K562 (cell line): ENCODE results near the gene LTK. TPM values are rescaled to one million over a fixed set of nuclear protein-coding genes. Genes with fewer than 3 reads are reported as not detected.

Source experiments
- BRD9 ChIP-seq: fragments of 450-650 bp; IDR thresholded peaks from 2 replicates; pipeline ENCODE4 v1.6.1; 2018; ENCODE audit warnings: low read depth; ENCODE audit not compliant: partially characterized antibody
- EZH2 ChIP-seq: IDR thresholded peaks from 2 replicates; pipeline ENCODE4 v1.6.1; 2012; ENCODE audit warnings: low read depth, mild to moderate bottlenecking, inconsistent platforms, low read length, borderline replicate concordance
- FOXK1 ChIP-seq: sonication (generic); formaldehyde crosslinking; IDR thresholded peaks from 2 replicates; pipeline ENCODE4 v1.8.0; 2022; ENCODE audit warnings: missing genetic modification reagents, mild to moderate bottlenecking, borderline replicate concordance
- HDAC1 ChIP-seq, 2 experiments: fragments of 450-650 bp; IDR thresholded peaks; 2 replicates each; pipeline ENCODE4 v1.6.1; 2016 to 2017; ENCODE audit warnings: inconsistent platforms in 1 of 2, mild to moderate bottlenecking in 1 of 2, moderate library complexity in 1 of 2
- HDGF ChIP-seq: fragments of 450-650 bp; IDR thresholded peaks from 2 replicates; pipeline ENCODE4 v1.6.1; 2016
- KAT8 ChIP-seq: fragments of 450-650 bp; IDR thresholded peaks from 2 replicates; pipeline ENCODE4 v1.6.1; 2016; ENCODE audit warnings: low read depth, mild to moderate bottlenecking
- NFATC3 ChIP-seq: fragments of 450-650 bp; IDR thresholded peaks from 2 replicates; pipeline ENCODE4 v1.6.1; 2017; ENCODE audit warnings: mild to moderate bottlenecking
- PTBP1 ChIP-seq: fragments of 200-400 bp; formaldehyde crosslinking; IDR thresholded peaks from 2 replicates; pipeline ENCODE4 v1.6.1; 2017; ENCODE audit warnings: low read depth, low read length
- RB1 ChIP-seq: fragments of 450-650 bp; IDR thresholded peaks from 2 replicates; pipeline ENCODE4 v1.6.1; 2017; ENCODE audit warnings: low read depth, mild to moderate bottlenecking
- SLC30A9 ChIP-seq: fragments of 250-450 bp; sonication (Bioruptor Pico); IDR thresholded peaks from 2 replicates; pipeline ENCODE4 v1.8.0; 2022; ENCODE audit warnings: mild to moderate bottlenecking, moderate library complexity
- SMARCE1 ChIP-seq: fragments of 450-650 bp; IDR thresholded peaks from 2 replicates; pipeline ENCODE4 v1.7.1; 2016; ENCODE audit warnings: mild to moderate bottlenecking
- THRAP3 ChIP-seq: fragments of 450-650 bp; IDR thresholded peaks from 2 replicates; pipeline ENCODE4 v1.6.1; 2016; ENCODE audit warnings: mild to moderate bottlenecking, inconsistent platforms, borderline replicate concordance
- U2AF2 ChIP-seq: fragments of 200-400 bp; formaldehyde crosslinking; optimal IDR thresholded peaks from 2 replicates; pipeline ENCODE3; 2017; ENCODE audit warnings: low read depth, mild to moderate bottlenecking, low read length
- ZBTB17 ChIP-seq: fragments of 450-650 bp; formaldehyde crosslinking; IDR thresholded peaks from 2 replicates; pipeline ENCODE4 v1.4.0; 2020; ENCODE audit warnings: mild to moderate bottlenecking
- ZNF140 ChIP-seq: fragments of 250-450 bp; sonication (Bioruptor Pico); IDR thresholded peaks from 2 replicates; pipeline ENCODE4 v1.8.0; 2021; ENCODE audit warnings: moderate library complexity, mild to moderate bottlenecking, inconsistent platforms
- ZNF23 ChIP-seq: fragments of 250-450 bp; sonication (Bioruptor Pico); IDR thresholded peaks from 2 replicates; pipeline ENCODE4 v1.4.0; 2020; ENCODE audit warnings: mild to moderate bottlenecking
- polyA plus RNA-seq, 8 experiments: library from polyadenylated mRNA; depleted of rRNA in 4 of 8; stranded (reverse) in 5 of 8; unstranded in 3 of 8; fragments of >200 nt; fragmentation: Nextera tagmentation in 2 of 8; fragmentation: Illumina TruSeq in 1 of 8; extraction: Ambion mirVana in 2 of 8; extraction: Trizol in 1 of 8; gene quantifications; 2 replicates each; pipeline versions ENCODE4 v1.2.1 to v1.2.3, GENCODE V29; 2011 to 2014; ENCODE audit warnings: inconsistent platforms in 1 of 8, missing spikeins in 1 of 8
- total RNA-seq, 7 experiments: library from RNA; depleted of rRNA in 6 of 7; stranded (reverse); fragments of >200 nt in 6 of 7; fragmentation: Illumina TruSeq in 2 of 7; extraction: Trizol in 2 of 7; gene quantifications; 2 replicates each; pipeline versions ENCODE4 v1.2.1 to v1.2.3, GENCODE V29; 2011 to 2021; ENCODE audit warnings: low replicate concordance in 1 of 7
- TF ChIP-seq, protein P1 (sequence below): fragments of 250-450 bp; sonication (Bioruptor Pico); IDR thresholded peaks from 2 replicates; pipeline ENCODE4 v1.8.0; 2021; ENCODE audit warnings: moderate library complexity, mild to moderate bottlenecking, inconsistent platforms
- TF ChIP-seq, protein P2 (sequence below): fragments of 450-650 bp; IDR thresholded peaks from 2 replicates; pipeline ENCODE4 v1.6.1; 2016; ENCODE audit warnings: low read depth, mild to moderate bottlenecking, moderate library complexity
- TF ChIP-seq, protein P3 (sequence below), 3 experiments: fragments of 200-800 bp in 1 of 3; fragments of 250-450 bp in 1 of 3; fragments of 450-650 bp in 1 of 3; sonication (Bioruptor Pico) in 1 of 3; sonication (Bioruptor generic) in 1 of 3; formaldehyde crosslinking in 1 of 3; IDR thresholded peaks; 2 replicates each; pipeline versions ENCODE4 v1.6.1 to v1.8.0; 2016 to 2022; ENCODE audit warnings: mild to moderate bottlenecking in 2 of 3, missing genetic modification characterization in 2 of 3, missing compliant biosample characterization in 1 of 3, moderate library complexity in 1 of 3
- TF ChIP-seq, protein P4 (sequence below): sonication (generic); formaldehyde crosslinking; IDR thresholded peaks from 2 replicates; pipeline ENCODE4 v1.8.0; 2022; ENCODE audit warnings: missing genetic modification reagents, mild to moderate bottlenecking, borderline replicate concordance

LTK gene
- total and polyA plus RNA-seq, 9 of the 15 experiments (the other 6 are each of a cell fraction or from before 2014, with no cell fraction given): 0.25 to 4.4 (median 1.8) TPM

DNA sequence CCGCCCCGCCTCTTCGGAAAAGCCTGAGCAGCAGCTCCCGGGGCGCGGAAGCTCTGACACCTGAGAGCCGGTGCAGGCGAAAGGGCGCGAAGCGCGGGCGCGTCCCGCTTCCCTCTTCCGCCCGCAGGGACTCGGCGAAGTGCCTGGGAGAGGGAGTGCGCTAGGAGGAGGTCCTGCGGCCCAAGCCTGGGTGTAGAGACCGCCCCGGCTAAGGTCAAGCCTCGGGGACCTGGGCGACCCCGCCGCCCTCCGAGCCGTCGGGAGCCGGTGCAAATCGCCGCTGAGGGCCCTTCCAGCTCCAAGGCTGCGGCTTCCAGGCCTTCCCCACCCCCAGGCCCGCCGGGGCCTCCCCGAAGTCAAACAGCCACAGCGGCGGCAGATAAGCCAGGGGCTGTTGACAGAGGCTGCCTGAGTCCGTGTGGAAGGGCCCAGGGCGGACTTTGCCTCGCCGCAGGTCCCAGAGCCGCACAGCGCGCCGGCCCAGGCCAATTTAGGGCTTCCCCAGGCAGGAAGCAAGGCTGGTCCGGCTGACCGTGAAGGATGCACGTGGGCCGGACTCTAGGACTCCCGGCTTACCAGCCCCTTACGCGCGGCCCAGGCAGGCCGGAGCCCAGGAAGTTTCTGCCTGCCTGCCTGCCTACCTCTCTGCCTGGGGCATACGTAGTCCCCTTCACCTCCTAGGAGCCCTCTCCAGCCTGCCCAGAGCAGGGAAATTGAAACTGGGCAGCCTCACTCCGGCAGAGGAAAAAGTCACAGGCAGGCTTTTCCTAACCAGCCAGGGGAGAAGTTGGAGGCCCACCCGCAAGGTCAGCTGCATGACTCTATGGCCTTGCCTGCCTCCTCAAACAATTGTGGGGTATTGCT lies 17.7 kb downstream of the LTK start (continued):
- TF ChIP-seq, protein P1, sequence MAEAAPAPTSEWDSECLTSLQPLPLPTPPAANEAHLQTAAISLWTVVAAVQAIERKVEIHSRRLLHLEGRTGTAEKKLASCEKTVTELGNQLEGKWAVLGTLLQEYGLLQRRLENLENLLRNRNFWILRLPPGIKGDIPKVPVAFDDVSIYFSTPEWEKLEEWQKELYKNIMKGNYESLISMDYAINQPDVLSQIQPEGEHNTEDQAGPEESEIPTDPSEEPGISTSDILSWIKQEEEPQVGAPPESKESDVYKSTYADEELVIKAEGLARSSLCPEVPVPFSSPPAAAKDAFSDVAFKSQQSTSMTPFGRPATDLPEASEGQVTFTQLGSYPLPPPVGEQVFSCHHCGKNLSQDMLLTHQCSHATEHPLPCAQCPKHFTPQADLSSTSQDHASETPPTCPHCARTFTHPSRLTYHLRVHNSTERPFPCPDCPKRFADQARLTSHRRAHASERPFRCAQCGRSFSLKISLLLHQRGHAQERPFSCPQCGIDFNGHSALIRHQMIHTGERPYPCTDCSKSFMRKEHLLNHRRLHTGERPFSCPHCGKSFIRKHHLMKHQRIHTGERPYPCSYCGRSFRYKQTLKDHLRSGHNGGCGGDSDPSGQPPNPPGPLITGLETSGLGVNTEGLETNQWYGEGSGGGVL (CRISPR knock-in tag): no peak
- TF ChIP-seq SMARCE1 (no peak), THRAP3 (no peak), ZNF140 (CRISPR knock-in tag) (no peak), BRD9 (no peak), PTBP1 (no peak), ZNF23 (no peak), ZBTB17 (CRISPR knock-in tag) (0 out of 2 replicates have a peak, but pooled peaks have one; percentile 31), RB1 (peak; percentile 53), HDGF (no peak), SLC30A9 (CRISPR knock-in tag) (no peak), HDAC1 (IDR thresholded peaks at IDR 0.05) (peak in 1 of 2 experiments; percentile 53; a peak in 1 of 4 replicates), EZH2 (no peak), U2AF2 (no peak), NFATC3 (no peak), KAT8 (no peak), FOXK1 (CRISPR knock-in tag) (no peak; the same call in 1 of the 2 replicates)
- TF ChIP-seq, protein P2, sequence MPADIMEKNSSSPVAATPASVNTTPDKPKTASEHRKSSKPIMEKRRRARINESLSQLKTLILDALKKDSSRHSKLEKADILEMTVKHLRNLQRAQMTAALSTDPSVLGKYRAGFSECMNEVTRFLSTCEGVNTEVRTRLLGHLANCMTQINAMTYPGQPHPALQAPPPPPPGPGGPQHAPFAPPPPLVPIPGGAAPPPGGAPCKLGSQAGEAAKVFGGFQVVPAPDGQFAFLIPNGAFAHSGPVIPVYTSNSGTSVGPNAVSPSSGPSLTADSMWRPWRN: no peak
- TF ChIP-seq, protein P3, sequence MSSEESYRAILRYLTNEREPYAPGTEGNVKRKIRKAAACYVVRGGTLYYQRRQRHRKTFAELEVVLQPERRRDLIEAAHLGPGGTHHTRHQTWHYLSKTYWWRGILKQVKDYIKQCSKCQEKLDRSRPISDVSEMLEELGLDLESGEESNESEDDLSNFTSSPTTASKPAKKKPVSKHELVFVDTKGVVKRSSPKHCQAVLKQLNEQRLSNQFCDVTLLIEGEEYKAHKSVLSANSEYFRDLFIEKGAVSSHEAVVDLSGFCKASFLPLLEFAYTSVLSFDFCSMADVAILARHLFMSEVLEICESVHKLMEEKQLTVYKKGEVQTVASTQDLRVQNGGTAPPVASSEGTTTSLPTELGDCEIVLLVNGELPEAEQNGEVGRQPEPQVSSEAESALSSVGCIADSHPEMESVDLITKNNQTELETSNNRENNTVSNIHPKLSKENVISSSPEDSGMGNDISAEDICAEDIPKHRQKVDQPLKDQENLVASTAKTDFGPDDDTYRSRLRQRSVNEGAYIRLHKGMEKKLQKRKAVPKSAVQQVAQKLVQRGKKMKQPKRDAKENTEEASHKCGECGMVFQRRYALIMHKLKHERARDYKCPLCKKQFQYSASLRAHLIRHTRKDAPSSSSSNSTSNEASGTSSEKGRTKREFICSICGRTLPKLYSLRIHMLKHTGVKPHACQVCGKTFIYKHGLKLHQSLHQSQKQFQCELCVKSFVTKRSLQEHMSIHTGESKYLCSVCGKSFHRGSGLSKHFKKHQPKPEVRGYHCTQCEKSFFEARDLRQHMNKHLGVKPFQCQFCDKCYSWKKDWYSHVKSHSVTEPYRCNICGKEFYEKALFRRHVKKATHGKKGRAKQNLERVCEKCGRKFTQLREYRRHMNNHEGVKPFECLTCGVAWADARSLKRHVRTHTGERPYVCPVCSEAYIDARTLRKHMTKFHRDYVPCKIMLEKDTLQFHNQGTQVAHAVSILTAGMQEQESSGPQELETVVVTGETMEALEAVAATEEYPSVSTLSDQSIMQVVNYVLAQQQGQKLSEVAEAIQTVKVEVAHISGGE (CRISPR knock-in tag; IDR thresholded peaks at IDR 0.05): peak in 1 of 3 experiments; percentile 58; a peak in 1 of 6 replicates
- TF ChIP-seq, protein P4, sequence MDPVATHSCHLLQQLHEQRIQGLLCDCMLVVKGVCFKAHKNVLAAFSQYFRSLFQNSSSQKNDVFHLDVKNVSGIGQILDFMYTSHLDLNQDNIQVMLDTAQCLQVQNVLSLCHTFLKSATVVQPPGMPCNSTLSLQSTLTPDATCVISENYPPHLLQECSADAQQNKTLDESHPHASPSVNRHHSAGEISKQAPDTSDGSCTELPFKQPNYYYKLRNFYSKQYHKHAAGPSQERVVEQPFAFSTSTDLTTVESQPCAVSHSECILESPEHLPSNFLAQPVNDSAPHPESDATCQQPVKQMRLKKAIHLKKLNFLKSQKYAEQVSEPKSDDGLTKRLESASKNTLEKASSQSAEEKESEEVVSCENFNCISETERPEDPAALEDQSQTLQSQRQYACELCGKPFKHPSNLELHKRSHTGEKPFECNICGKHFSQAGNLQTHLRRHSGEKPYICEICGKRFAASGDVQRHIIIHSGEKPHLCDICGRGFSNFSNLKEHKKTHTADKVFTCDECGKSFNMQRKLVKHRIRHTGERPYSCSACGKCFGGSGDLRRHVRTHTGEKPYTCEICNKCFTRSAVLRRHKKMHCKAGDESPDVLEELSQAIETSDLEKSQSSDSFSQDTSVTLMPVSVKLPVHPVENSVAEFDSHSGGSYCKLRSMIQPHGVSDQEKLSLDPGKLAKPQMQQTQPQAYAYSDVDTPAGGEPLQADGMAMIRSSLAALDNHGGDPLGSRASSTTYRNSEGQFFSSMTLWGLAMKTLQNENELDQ: no peak
